HCT116 (cell line): ENCODE measurements around the gene RAPGEF2. TPM values are rescaled to one million over a fixed set of nuclear protein-coding genes. Genes with fewer than 3 reads are reported as not detected.

Source experiments
- ATAC-seq: fragments of 200-7000 bp; cut with Tn5 transposase; 2 replicates; pipeline ENCODE4 v1.9.1; 2020; ENCODE audit warnings: mild to moderate bottlenecking, moderate library complexity
- BruUV-seq: library from RNA; stranded (reverse); fragments of 400-500 nt; replicated peaks from 2 replicates; lab custom pipeline; 2021; lab: Mats Ljungman, UMichigan
- CTCF ChIA-PET: fragments of 300-600 bp; sonication (Branson Sonifier 250); formaldehyde crosslinking; loops from one replicate; lab custom pipeline; 2021; ENCODE audit warnings: antibody characterized with exemption; lab: Charles Lee
- POLR2A ChIA-PET: fragments of 300-600, 350-600 bp; sonication (Branson Sonifier 250); formaldehyde crosslinking; loops from one replicate; lab custom pipeline; 2021; ENCODE audit warnings: antibody characterized with exemption; lab: Charles Lee
- RAD21 ChIA-PET, 2 experiments: fragments of 300-600 bp; sonication (Branson Sonifier 250); formaldehyde crosslinking; loops; one replicate each; lab custom pipeline; 2023; ENCODE audit warnings: low total read pairs in 2 of 2; ENCODE audit not compliant: uncharacterized antibody in 2 of 2, unreplicated experiment in 2 of 2, low non-redundant PET in 1 of 2; lab: Charles Lee
- DNase-seq: peaks from one replicate; pipeline ENCODE4 v3.0.0-alpha.2; 2010; ENCODE audit warnings: low read depth, low spot score
- H2AFZ ChIP-seq: fragments of 200-600 bp; shearing (Covaris generic), sonication (generic); 2 replicates; pipeline ENCODE4 v1.6.1; 2017; ENCODE audit warnings: low read depth, mixed run types, mixed read lengths, antibody characterized with exemption, low read length; ENCODE audit not compliant: poor library complexity, severe bottlenecking
- H3K27ac ChIP-seq: 2 replicates; pipeline ENCODE4 v1.5.1; 2012; ENCODE audit warnings: low read depth, low read length
- H3K27me3 ChIP-seq: fragments of 200-600 bp; sonication (generic); 2 replicates; pipeline ENCODE4 v1.6.1; 2016; ENCODE audit warnings: mixed run types, low read length, mixed read lengths; ENCODE audit not compliant: insufficient read depth
- H3K36me3 ChIP-seq, 2 experiments: fragments of 200-500 bp in 1 of 2; fragments of 200-600 bp in 1 of 2; sonication (Bioruptor generic) in 1 of 2; sonication (generic) in 1 of 2; 2 replicates each; pipeline versions ENCODE4 v1.5.1 to v1.6.1; 2014 to 2016; ENCODE audit warnings: low read length in 2 of 2, inconsistent platforms in 1 of 2, mixed read lengths in 1 of 2, mixed run types in 1 of 2; ENCODE audit not compliant: insufficient read depth in 2 of 2, control insufficient read depth in 1 of 2
- H3K4me1 ChIP-seq, 2 experiments: fragments of 200-600 bp in 1 of 2; sonication (generic) in 1 of 2; 2 replicates each; pipeline versions ENCODE4 v1.5.1 to v1.6.1; 2012 to 2017; ENCODE audit warnings: low read length in 2 of 2, inconsistent platforms in 1 of 2, mild to moderate bottlenecking in 1 of 2, mixed read lengths in 1 of 2, mixed run types in 1 of 2, moderate library complexity in 1 of 2; ENCODE audit not compliant: insufficient read depth in 2 of 2, control insufficient read depth in 1 of 2
- H3K4me2 ChIP-seq: fragments of 200-600 bp; sonication (generic); 2 replicates; pipeline ENCODE4 v1.6.1; 2017; ENCODE audit warnings: mixed run types, low read length, mixed read lengths
- H3K4me3 ChIP-seq, 2 experiments: fragments of 200-600 bp in 1 of 2; sonication (generic) in 1 of 2; replicated peaks in 1 of 2; 2 replicates each; pipeline ENCODE4 v1.5.1; 2011 to 2016; ENCODE audit warnings: low read length in 2 of 2, control low read depth in 1 of 2, low read depth in 1 of 2, mild to moderate bottlenecking in 1 of 2, mixed read lengths in 1 of 2, mixed run types in 1 of 2
- H3K79me2 ChIP-seq: fragments of 200-600 bp; sonication (generic); 2 replicates; pipeline ENCODE4 v1.6.1; 2017; ENCODE audit warnings: mild to moderate bottlenecking, mixed run types, low read length, moderate library complexity, mixed read lengths; ENCODE audit not compliant: insufficient read depth
- H3K9ac ChIP-seq: fragments of 200-600 bp; sonication (generic); 2 replicates; pipeline ENCODE4 v1.6.1; 2016; ENCODE audit warnings: low read length, mixed read lengths
- H3K9me2 ChIP-seq: fragments of 200-600 bp; sonication (generic), shearing (Covaris generic); 2 replicates; pipeline ENCODE4 v1.6.1; 2017; ENCODE audit warnings: mixed run types, mild to moderate bottlenecking, moderate library complexity; ENCODE audit not compliant: insufficient read depth
- H3K9me3 ChIP-seq, 2 experiments: fragments of 200-500 bp in 1 of 2; fragments of 200-600 bp in 1 of 2; sonication (Bioruptor generic) in 1 of 2; sonication (generic) in 1 of 2; 2 replicates each; pipeline ENCODE4 v1.6.1; 2014 to 2017; ENCODE audit warnings: low read length in 2 of 2, mixed read lengths in 2 of 2, inconsistent platforms in 1 of 2, low read depth in 1 of 2, mild to moderate bottlenecking in 1 of 2, mixed run types in 1 of 2, moderate library complexity in 1 of 2; ENCODE audit not compliant: control insufficient read depth in 1 of 2, insufficient read depth in 1 of 2
- H4K20me1 ChIP-seq: fragments of 200-600 bp; sonication (generic), shearing (Covaris generic); 2 replicates; pipeline ENCODE4 v1.6.1; 2017; ENCODE audit warnings: mixed run types, mild to moderate bottlenecking, moderate library complexity; ENCODE audit not compliant: insufficient read depth
- CTCF ChIP-seq, 3 experiments: fragments of 200-600 bp in 1 of 3; sonication (generic) in 1 of 3; IDR thresholded peaks in 2 of 3; conservative IDR thresholded peaks in 1 of 3; 2 replicates each; pipeline ENCODE4 v1.5.1; 2012 to 2017; ENCODE audit warnings: low read depth in 2 of 3, low read length in 2 of 3, antibody characterized with exemption in 1 of 3, borderline replicate concordance in 1 of 3, control low read depth in 1 of 3, mild to moderate bottlenecking in 1 of 3, mixed read lengths in 1 of 3, mixed run types in 1 of 3, moderate library complexity in 1 of 3; ENCODE audit not compliant: insufficient read depth in 1 of 3
- ELF1 ChIP-seq: IDR thresholded peaks from 2 replicates; pipeline ENCODE4 v1.6.1; 2012; ENCODE audit warnings: low read depth, borderline replicate concordance
- FOSL1 ChIP-seq: IDR thresholded peaks from 2 replicates; pipeline ENCODE4 v1.6.1; 2012; ENCODE audit warnings: low read depth
- JUND ChIP-seq: IDR thresholded peaks from 2 replicates; pipeline ENCODE4 v1.6.1; 2012
- MAX ChIP-seq: IDR thresholded peaks from 2 replicates; pipeline ENCODE4 v1.6.1; 2012
- POLR2AphosphoS5 ChIP-seq: IDR thresholded peaks from 2 replicates; pipeline ENCODE4 v1.6.1; 2011; ENCODE audit warnings: mild to moderate bottlenecking, low read depth, low read length, moderate library complexity
- RAD21 ChIP-seq: IDR thresholded peaks from 2 replicates; pipeline ENCODE4 v1.6.1; 2012; ENCODE audit warnings: low read depth, mild to moderate bottlenecking
- SP1 ChIP-seq: IDR thresholded peaks from 2 replicates; pipeline ENCODE4 v1.6.1; 2012; ENCODE audit warnings: low read depth
- SRF ChIP-seq: IDR thresholded peaks from 2 replicates; pipeline ENCODE4 v1.6.1; 2012; ENCODE audit warnings: low read depth
- YY1 ChIP-seq: IDR thresholded peaks from 2 replicates; pipeline ENCODE4 v1.6.1; 2011; ENCODE audit warnings: low read length, low read depth, moderate library complexity, mild to moderate bottlenecking; ENCODE audit not compliant: insufficient replicate concordance; ENCODE audit errors: extremely low read depth
- ZBTB33 ChIP-seq: IDR thresholded peaks from 2 replicates; pipeline ENCODE4 v1.6.1; 2011; ENCODE audit warnings: mild to moderate bottlenecking, low read length, moderate library complexity; ENCODE audit not compliant: insufficient replicate concordance; ENCODE audit errors: extremely low read depth
- ZFX ChIP-seq: fragments of 450-650 bp; IDR thresholded peaks from 2 replicates; pipeline ENCODE4 v1.6.1; 2017
- intact Hi-C: fragments of 100-400 bp; cut with micrococcal nuclease; formaldehyde crosslinking; loops from 2 replicates; pipeline ENCODE4 v1.10.0; 2022
- total RNA-seq: library from RNA; stranded (reverse); gene quantifications from one replicate; pipeline ENCODE4 v1.2.1, GENCODE V29; 2021; ENCODE audit not compliant: unreplicated experiment

The RAPGEF2 gene
- total RNA-seq, 1 experiment from 2014 or later = 21.2 TPM

GRCh38 chr4:159267869-159268285, 165.0 kb downstream of the RAPGEF2 start:
- Histone ChIP-seq H3K36me3 (no peaks in the 10 kb centered on the region), H3K4me2 (no peak overlapping the region), H3K4me3 (no peak overlapping the region), H3K9ac (no peak overlapping the region), H3K4me1 (peaks cover 1 to 2% of the 10 kb centered on the region in 2 experiments; a peak in 2 of 4 replicates), H2AFZ (no peak overlapping the region), H3K79me2 (no peaks in the 10 kb centered on the region), H3K27ac (no peak overlapping the region), H3K27me3 (no peaks in the 10 kb centered on the region), H4K20me1 (no peaks in the 10 kb centered on the region), H3K9me3 (no peaks in the 10 kb centered on the region), H3K9me2 (no peaks in the 10 kb centered on the region)
- DNase-seq = no peak
- ChIA-PET POLR2A (no interaction called here), RAD21 (no interaction called here), CTCF (no interaction called here)
- no peak for ATAC-seq
- TF ChIP-seq ELF1 (no peak), FOSL1 (no peak), MAX (no peak), ZBTB33 (no peak), SRF (no peak), CTCF (IDR thresholded peaks at IDR 0.05 in 2 of 3, conservative IDR thresholded peaks at IDR 0.05 in 1 of 3; ENCODE audit: borderline replicate concordance in 1 of 3, insufficient read depth in 1 of 3, low read depth in 2 of 3, low read length in 2 of 3) (no peak), SP1 (no peak), RAD21 (no peak), YY1 (no peak), ZFX (no peak), POLR2AphosphoS5 (no peak), JUND (no peak)
- intact Hi-C loops = no loop called here
- BruUV-seq = no TSS peak
